ENCODE measurements around the gene PRKCA. TPM values are rescaled to one million over a fixed set of nuclear protein-coding genes. Genes with fewer than 3 reads are reported as not detected.

PRKCA gene
- total and polyA plus RNA-seq, 9 of the 15 experiments (the other 6 are each of a cell fraction or from before 2014, with no cell fraction given) = 3.2 to 33.0 (median 17.8) TPM

DNA sequence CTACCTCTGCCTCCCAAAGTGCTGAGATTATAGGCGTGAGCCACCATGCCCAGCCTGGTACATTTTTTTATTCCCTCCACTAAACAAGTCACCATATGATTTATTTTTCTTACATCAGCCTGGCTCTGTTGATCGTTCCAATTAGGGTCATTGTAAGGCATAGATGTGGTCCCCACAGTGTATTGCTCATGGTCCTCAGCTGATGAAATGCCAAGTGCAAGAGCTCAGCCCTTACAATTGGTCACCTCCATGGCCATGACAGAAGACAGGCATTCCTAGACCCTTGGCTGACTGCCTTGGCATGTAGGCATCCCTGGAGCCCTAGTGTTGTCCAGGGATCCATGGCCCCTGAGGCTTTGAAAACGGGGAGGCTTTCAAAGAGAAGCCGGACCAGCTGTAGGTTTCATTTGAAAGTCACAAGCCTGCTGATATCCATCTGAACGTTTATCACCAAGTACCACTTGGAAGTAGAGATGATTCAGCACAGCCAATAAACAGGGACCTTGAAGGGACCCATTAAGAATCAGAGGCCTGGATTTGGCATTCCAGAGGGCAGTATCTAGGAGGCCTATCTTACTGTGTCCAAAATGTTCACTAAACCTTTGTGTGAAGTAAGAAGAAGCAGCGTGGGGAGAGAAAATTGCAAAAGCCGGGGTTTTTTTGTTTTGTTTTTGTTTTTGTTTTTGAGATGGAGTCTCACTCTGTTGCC, 20.6 kb upstream of the PRKCA start (continued):
- TF ChIP-seq, protein P1, sequence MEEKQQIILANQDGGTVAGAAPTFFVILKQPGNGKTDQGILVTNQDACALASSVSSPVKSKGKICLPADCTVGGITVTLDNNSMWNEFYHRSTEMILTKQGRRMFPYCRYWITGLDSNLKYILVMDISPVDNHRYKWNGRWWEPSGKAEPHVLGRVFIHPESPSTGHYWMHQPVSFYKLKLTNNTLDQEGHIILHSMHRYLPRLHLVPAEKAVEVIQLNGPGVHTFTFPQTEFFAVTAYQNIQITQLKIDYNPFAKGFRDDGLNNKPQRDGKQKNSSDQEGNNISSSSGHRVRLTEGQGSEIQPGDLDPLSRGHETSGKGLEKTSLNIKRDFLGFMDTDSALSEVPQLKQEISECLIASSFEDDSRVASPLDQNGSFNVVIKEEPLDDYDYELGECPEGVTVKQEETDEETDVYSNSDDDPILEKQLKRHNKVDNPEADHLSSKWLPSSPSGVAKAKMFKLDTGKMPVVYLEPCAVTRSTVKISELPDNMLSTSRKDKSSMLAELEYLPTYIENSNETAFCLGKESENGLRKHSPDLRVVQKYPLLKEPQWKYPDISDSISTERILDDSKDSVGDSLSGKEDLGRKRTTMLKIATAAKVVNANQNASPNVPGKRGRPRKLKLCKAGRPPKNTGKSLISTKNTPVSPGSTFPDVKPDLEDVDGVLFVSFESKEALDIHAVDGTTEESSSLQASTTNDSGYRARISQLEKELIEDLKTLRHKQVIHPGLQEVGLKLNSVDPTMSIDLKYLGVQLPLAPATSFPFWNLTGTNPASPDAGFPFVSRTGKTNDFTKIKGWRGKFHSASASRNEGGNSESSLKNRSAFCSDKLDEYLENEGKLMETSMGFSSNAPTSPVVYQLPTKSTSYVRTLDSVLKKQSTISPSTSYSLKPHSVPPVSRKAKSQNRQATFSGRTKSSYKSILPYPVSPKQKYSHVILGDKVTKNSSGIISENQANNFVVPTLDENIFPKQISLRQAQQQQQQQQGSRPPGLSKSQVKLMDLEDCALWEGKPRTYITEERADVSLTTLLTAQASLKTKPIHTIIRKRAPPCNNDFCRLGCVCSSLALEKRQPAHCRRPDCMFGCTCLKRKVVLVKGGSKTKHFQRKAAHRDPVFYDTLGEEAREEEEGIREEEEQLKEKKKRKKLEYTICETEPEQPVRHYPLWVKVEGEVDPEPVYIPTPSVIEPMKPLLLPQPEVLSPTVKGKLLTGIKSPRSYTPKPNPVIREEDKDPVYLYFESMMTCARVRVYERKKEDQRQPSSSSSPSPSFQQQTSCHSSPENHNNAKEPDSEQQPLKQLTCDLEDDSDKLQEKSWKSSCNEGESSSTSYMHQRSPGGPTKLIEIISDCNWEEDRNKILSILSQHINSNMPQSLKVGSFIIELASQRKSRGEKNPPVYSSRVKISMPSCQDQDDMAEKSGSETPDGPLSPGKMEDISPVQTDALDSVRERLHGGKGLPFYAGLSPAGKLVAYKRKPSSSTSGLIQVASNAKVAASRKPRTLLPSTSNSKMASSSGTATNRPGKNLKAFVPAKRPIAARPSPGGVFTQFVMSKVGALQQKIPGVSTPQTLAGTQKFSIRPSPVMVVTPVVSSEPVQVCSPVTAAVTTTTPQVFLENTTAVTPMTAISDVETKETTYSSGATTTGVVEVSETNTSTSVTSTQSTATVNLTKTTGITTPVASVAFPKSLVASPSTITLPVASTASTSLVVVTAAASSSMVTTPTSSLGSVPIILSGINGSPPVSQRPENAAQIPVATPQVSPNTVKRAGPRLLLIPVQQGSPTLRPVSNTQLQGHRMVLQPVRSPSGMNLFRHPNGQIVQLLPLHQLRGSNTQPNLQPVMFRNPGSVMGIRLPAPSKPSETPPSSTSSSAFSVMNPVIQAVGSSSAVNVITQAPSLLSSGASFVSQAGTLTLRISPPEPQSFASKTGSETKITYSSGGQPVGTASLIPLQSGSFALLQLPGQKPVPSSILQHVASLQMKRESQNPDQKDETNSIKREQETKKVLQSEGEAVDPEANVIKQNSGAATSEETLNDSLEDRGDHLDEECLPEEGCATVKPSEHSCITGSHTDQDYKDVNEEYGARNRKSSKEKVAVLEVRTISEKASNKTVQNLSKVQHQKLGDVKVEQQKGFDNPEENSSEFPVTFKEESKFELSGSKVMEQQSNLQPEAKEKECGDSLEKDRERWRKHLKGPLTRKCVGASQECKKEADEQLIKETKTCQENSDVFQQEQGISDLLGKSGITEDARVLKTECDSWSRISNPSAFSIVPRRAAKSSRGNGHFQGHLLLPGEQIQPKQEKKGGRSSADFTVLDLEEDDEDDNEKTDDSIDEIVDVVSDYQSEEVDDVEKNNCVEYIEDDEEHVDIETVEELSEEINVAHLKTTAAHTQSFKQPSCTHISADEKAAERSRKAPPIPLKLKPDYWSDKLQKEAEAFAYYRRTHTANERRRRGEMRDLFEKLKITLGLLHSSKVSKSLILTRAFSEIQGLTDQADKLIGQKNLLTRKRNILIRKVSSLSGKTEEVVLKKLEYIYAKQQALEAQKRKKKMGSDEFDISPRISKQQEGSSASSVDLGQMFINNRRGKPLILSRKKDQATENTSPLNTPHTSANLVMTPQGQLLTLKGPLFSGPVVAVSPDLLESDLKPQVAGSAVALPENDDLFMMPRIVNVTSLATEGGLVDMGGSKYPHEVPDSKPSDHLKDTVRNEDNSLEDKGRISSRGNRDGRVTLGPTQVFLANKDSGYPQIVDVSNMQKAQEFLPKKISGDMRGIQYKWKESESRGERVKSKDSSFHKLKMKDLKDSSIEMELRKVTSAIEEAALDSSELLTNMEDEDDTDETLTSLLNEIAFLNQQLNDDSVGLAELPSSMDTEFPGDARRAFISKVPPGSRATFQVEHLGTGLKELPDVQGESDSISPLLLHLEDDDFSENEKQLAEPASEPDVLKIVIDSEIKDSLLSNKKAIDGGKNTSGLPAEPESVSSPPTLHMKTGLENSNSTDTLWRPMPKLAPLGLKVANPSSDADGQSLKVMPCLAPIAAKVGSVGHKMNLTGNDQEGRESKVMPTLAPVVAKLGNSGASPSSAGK (IDR thresholded peaks at IDR 0.05) = no peak
- TF ChIP-seq MBD2 (IDR thresholded peaks at IDR 0.05; ENCODE audit: borderline replicate concordance, low read depth) (no peak), GTF2A2 (tag; IDR thresholded peaks at IDR 0.05) (no peak), TEAD4 (IDR thresholded peaks at IDR 0.05; ENCODE audit: low read length) (no peak), TEAD4 (CRISPR knock-in tag; IDR thresholded peaks at IDR 0.05; ENCODE audit: borderline replicate concordance) (no peak), TEAD1 (CRISPR knock-in tag; IDR thresholded peaks at IDR 0.05) (0 out of 4 replicates have a peak, but pooled peaks of 1 of the 2 experiments have one; percentile 64), SNRNP70 (optimal IDR thresholded peaks at IDR 0.05; ENCODE audit: low read depth, low read length) (no peak), HNRNPUL1 (IDR thresholded peaks at IDR 0.05; ENCODE audit: low read length) (no peak), XRCC5 (IDR thresholded peaks at IDR 0.05; ENCODE audit: low read depth, low read length) (no peak), ETS2 (tag; IDR thresholded peaks at IDR 0.05; ENCODE audit: borderline replicate concordance, poor library complexity, severe bottlenecking) (no peak), PHB (CRISPR knock-in tag; IDR thresholded peaks at IDR 0.05) (no peak), MAFG (tag; conservative IDR thresholded peaks at IDR 0.05) (peak; percentile 39), SMARCE1 (IDR thresholded peaks at IDR 0.05) (peak; percentile 47; the same call in 1 of the 2 replicates)
- TF ChIP-seq, protein P2, sequence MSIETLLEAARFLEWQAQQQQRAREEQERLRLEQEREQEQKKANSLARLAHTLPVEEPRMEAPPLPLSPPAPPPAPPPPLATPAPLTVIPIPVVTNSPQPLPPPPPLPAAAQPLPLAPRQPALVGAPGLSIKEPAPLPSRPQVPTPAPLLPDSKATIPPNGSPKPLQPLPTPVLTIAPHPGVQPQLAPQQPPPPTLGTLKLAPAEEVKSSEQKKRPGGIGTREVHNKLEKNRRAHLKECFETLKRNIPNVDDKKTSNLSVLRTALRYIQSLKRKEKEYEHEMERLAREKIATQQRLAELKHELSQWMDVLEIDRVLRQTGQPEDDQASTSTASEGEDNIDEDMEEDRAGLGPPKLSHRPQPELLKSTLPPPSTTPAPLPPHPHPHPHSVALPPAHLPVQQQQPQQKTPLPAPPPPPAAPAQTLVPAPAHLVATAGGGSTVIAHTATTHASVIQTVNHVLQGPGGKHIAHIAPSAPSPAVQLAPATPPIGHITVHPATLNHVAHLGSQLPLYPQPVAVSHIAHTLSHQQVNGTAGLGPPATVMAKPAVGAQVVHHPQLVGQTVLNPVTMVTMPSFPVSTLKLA (conservative IDR thresholded peaks at IDR 0.05) = no peak
- TF ChIP-seq, protein P3, sequence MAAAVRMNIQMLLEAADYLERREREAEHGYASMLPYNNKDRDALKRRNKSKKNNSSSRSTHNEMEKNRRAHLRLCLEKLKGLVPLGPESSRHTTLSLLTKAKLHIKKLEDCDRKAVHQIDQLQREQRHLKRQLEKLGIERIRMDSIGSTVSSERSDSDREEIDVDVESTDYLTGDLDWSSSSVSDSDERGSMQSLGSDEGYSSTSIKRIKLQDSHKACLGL (CRISPR knock-in tag; IDR thresholded peaks at IDR 0.05; ENCODE audit: borderline replicate concordance, poor library complexity, severe bottlenecking) = no peak

Measured in K562 (cell line).